Activated CD4-positive, alpha-beta T cell treated with anti-CD3 and anti-CD28 coated beads, Interleukin-2, amount 50 U/mL, for 1 hour (primary cell): ENCODE results near the gene ALX3.
"Not testable (repeated sequence)": the region's sequence is repeated elsewhere in the genome, so short reads cannot be mapped to it uniquely, and the experiment has no call there.

ENCODE experiments used
- DNase-seq: peaks from one replicate; pipeline ENCODE4 v3.0.0-alpha.2; 2020

Gene ALX3

GRCh38 chr1:110038271-110038670 lies 32.2 kb downstream of the ALX3 start:
- DNase-seq = no peak

- DNase-seq = no peak
Measured at GRCh38 chr1:110035236-110035752, 35.2 kb downstream of the ALX3 start.

GRCh38 chr1:110034451-110035235 lies 35.8 kb downstream of the ALX3 start, which contains the start of gene STRIP1:
STRIP1 (plus strand) TSS chr1:110034624; CDS start chr1:110034638, 14 bp downstream.
- peak; percentile 90 for DNase-seq

GRCh38 chr1:110034040-110034450 lies 36.4 kb downstream of the ALX3 start:
- no peak for DNase-seq

GRCh38 chr1:110033421-110033820 lies 37.1 kb downstream of the ALX3 start:
- DNase-seq = no peak

GRCh38 chr1:110032327-110032726 lies 38.1 kb downstream of the ALX3 start:
- no peak for DNase-seq

GRCh38 chr1:110030687-110031086 lies 39.8 kb downstream of the ALX3 start:
- DNase-seq = not testable (repeated sequence)

- no peak for DNase-seq
Measured at GRCh38 chr1:110024613-110025012, 45.9 kb downstream of the ALX3 start.

GRCh38 chr1:110021285-110021684 lies 49.2 kb downstream of the ALX3 start:
- no peak for DNase-seq

GRCh38 chr1:110019770-110020169 lies 50.7 kb downstream of the ALX3 start:
- DNase-seq = no peak

GRCh38 chr1:110018396-110018795 lies 52.1 kb downstream of the ALX3 start:
- DNase-seq = no peak

GRCh38 chr1:110017792-110018191 lies 52.7 kb downstream of the ALX3 start:
- DNase-seq = no peak

GRCh38 chr1:110012100-110012780 lies 58.2 kb downstream of the ALX3 start:
- no peak for DNase-seq

GRCh38 chr1:110011527-110012041 lies 58.9 kb downstream of the ALX3 start:
- DNase-seq = peak; percentile 12
